ENCODE results near the gene IMP4. TPM values are rescaled to one million over a fixed set of nuclear protein-coding genes. Genes with fewer than 3 reads are reported as not detected.

The IMP4 gene
- total RNA-seq, 1 donor from 2014 or later, result 134 TPM

DNA sequence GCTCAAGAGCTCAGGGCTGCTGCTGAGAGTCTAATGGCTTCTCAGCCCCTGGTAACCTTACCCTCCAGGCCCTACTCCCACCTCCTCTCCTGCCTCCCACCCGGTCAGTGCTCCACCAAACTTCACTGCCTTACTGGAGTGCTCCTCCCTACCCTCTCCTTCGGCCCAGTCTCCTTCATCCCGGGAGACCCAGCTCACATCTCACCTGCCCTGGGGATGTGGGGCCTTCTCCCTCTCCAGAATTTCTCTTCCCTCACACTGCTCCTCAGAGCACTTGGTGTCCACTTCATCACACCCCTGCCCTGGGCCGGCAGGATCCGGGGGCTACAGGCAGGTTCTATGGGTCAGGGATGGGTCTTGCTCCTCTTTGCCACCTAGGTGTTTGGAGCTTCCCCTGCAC, 34.8 kb downstream of the IMP4 start:
- TF ChIP-seq CTCF (conservative IDR thresholded peaks at IDR 0.05; ENCODE audit: low read depth, low read length), result no peak
- no peak for DNase-seq (ENCODE audit: low read depth)
- no peak overlapping the region for H3K4me3 ChIP-seq (ENCODE audit: low read depth, low read length)

GRCh38 chr2:130378206-130378897, 35.7 kb downstream of the IMP4 start:
- no peak for DNase-seq (ENCODE audit: low read depth)
- no peak overlapping the region for H3K4me3 ChIP-seq (ENCODE audit: low read depth, low read length)
- no peak for TF ChIP-seq CTCF (conservative IDR thresholded peaks at IDR 0.05; ENCODE audit: low read depth, low read length)

DNA sequence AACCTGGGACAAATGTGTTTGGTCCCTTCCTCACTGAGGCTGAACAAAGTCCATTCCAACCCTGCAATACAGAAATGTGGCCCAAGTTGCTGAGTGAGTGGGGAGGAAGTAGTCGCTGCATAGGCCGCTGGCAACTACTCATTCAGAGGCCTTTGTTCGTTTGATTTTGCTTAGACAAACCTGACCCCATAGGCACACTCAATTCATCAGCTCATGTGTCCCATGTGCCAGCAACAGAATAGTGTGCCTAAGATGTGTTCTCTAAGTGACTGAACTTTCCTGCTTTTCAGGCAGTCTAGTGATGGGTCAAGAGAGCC, 36.2 kb downstream of the IMP4 start:
- no peak for TF ChIP-seq CTCF (conservative IDR thresholded peaks at IDR 0.05; ENCODE audit: low read depth, low read length)
- no peak overlapping the region for H3K4me3 ChIP-seq (ENCODE audit: low read depth, low read length)
- no peak for DNase-seq (ENCODE audit: low read depth)

GRCh38 chr2:130380096-130380934, 37.6 kb downstream of the IMP4 start:
- H3K4me3 ChIP-seq (ENCODE audit: low read depth, low read length), result no peak overlapping the region
- no peak for DNase-seq (ENCODE audit: low read depth)
- TF ChIP-seq CTCF (conservative IDR thresholded peaks at IDR 0.05; ENCODE audit: low read depth, low read length), result no peak

DNA sequence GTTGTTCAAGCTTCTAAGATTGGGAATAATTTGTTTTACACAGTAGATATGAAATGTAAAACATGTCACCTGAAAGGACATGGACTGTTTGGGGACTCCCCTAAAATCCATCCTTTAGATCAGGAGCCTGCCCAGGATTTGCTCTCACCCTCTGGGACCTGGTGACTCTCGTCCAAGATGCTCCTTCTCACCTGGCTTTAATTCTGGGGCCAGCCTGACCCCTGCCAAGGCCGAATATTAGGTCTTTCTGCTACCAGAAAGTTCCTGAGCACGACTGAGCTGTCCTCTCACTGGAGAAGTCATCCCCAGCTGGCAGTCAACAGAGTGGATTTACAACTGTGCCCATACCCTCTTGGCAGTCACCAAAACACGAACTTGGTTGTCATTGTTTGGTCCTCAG, 38.4 kb downstream of the IMP4 start:
- no peak for TF ChIP-seq CTCF (conservative IDR thresholded peaks at IDR 0.05; ENCODE audit: low read depth, low read length)
- DNase-seq (ENCODE audit: low read depth), result no peak
- no peak overlapping the region for H3K4me3 ChIP-seq (ENCODE audit: low read depth, low read length)

DNA sequence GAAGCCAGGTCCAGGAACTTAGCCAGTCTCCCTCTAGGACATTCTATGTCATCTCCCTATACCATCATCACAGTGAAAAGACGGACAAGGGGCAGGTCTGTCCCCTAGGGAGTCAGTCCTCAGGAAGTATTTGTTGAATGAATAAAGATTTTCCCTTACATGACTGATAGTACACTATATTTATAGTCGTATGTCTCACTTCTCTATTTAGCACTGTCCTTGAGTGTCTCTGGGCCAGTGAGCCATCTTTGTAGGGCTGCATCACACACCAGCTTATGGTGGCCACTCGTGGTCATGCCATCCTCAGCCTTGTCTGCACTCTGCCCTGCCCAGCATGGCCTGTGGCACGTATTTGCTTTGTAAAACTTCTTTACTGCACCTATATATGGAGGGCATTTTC, 38.9 kb downstream of the IMP4 start:
- DNase-seq (ENCODE audit: low read depth), result no peak
- no peak for TF ChIP-seq CTCF (conservative IDR thresholded peaks at IDR 0.05; ENCODE audit: low read depth, low read length)
- H3K4me3 ChIP-seq (ENCODE audit: low read depth, low read length), result no peak overlapping the region

All from epithelial cell of proximal tubule (primary cell).